Stomach (tissue), 9 donors: ENCODE data around the gene FAM171A1. TPM values are rescaled to one million over a fixed set of nuclear protein-coding genes. Genes with fewer than 3 reads are reported as not detected.

Experiments used
- DNase-seq, 2 donors: peaks; one replicate each; pipeline versions ENCODE4 v3.0.0 to v3.0.0-alpha.2; 2013 to 2019
- H3K27ac ChIP-seq, 5 donors: fragments of 200-600 bp in 4 of 5; sonication (generic) in 4 of 5; one replicate each; pipeline ENCODE4 v1.5.1; 2013 to 2019; ENCODE audit warnings: mild to moderate bottlenecking in 1 of 5, moderate library complexity in 1 of 5
- H3K27me3 ChIP-seq, 3 donors: fragments of 200-600 bp; sonication (generic); one replicate each; pipeline ENCODE4 v1.5.1; 2017 to 2019; ENCODE audit warnings: mixed run types in 1 of 3
- H3K36me3 ChIP-seq, 4 donors: fragments of 200-600 bp; sonication (generic); 1 replicate in 3 of 4; 2 replicates in 1 of 4; pipeline ENCODE4 v1.5.1; 2016 to 2019
- H3K4me1 ChIP-seq, 4 donors: fragments of 200-600 bp; sonication (generic); one replicate each; pipeline ENCODE4 v1.5.1; 2016 to 2019
- H3K4me3 ChIP-seq, 4 donors: fragments of 200-600 bp; sonication (generic) in 3 of 4; one replicate each; pipeline ENCODE4 v1.5.1; 2016 to 2019; ENCODE audit warnings: mild to moderate bottlenecking in 1 of 4
- H3K9me3 ChIP-seq, 4 donors: fragments of 200-600 bp; sonication (generic); one replicate each; pipeline ENCODE4 v1.5.1; 2016 to 2019
- CTCF ChIP-seq, 7 experiments: fragments of 450-650 bp in 4 of 7; fragments of 200-600 bp in 3 of 7; sonication (generic) in 3 of 7; IDR thresholded peaks; one replicate each; pipeline ENCODE4 v1.5.1; 2016 to 2019; ENCODE audit warnings: antibody characterized with exemption in 7 of 7, control low read depth in 2 of 7, mild to moderate bottlenecking in 1 of 7
- EP300 ChIP-seq: sonication (generic); formaldehyde crosslinking; IDR thresholded peaks from one replicate; pipeline ENCODE4 v1.6.1; 2017; ENCODE audit warnings: antibody characterized with exemption
- POLR2A ChIP-seq, 4 donors: fragments of 450-650 bp; IDR thresholded peaks; one replicate each; pipeline ENCODE4 v1.6.1; 2016; ENCODE audit warnings: antibody characterized with exemption in 4 of 4, control low read depth in 2 of 4, mild to moderate bottlenecking in 1 of 4, moderate library complexity in 1 of 4
- POLR2AphosphoS5 ChIP-seq, 3 donors: sonication (generic); formaldehyde crosslinking; IDR thresholded peaks; one replicate each; pipeline ENCODE4 v1.6.1; 2016; ENCODE audit warnings: antibody characterized with exemption in 3 of 3
- whole genome bisulfite sequencing, 5 donors: extraction: QIAGEN DNeasy Blood & Tissue Kit in 3 of 5; methylation state at CpG; one replicate each; pipeline versions ENCODE4 v1.1.5 to v1.1.7; 2013 to 2018; 5-methylcytosine and 5-hydroxymethylcytosine counted together
- intact Hi-C: fragments of 100-400 bp; cut with DNase I; formaldehyde crosslinking; loops from one replicate; pipeline ENCODE4 v1.15.1; 2023; ENCODE audit warnings: low total_unique reads
- polyA plus RNA-seq, 3 donors: library from polyadenylated mRNA; stranded (reverse); fragments of 200-250 nt; gene quantifications; one replicate each; pipeline ENCODE4 v1.2.3, GENCODE V29; 2013
- total RNA-seq, 5 donors: library from RNA; depleted of rRNA; stranded (reverse); fragments of >200 nt; gene quantifications; one replicate each; pipeline versions ENCODE4 v1.1.0 to v1.2.3, GENCODE V29; 2014 to 2016
- donor health status: healthy with polysubstance abuse.
- donor health status: Bipolar disorder and iron deficiency.
- donor health status: healthy.

FAM171A1 gene
- total and polyA plus RNA-seq, 8 donors: 1.8 to 98.7 (median 10.3) TPM

GRCh38 chr10:15245530-15245929 is 125.6 kb downstream of the FAM171A1 start:
- intact Hi-C loops: no loop called here
- 71 to 84% (median 75%) methylated on average over 3 of the region's 3 CpGs for WGBS, 5 donors
- no peaks in the 10 kb centered on the region for H3K27me3 ChIP-seq
- TF ChIP-seq POLR2A (IDR thresholded peaks at IDR 0.05): no peak
- TF ChIP-seq EP300: no peak
- no peak for TF ChIP-seq CTCF (IDR thresholded peaks at IDR 0.05)
- TF ChIP-seq POLR2AphosphoS5 (IDR thresholded peaks at IDR 0.05): no peak
- H3K36me3 ChIP-seq: peaks cover 0 to 19% (median 13%) of the 10 kb centered on the region in 4 donors
- no peak overlapping the region for H3K4me3 ChIP-seq
- H3K27ac ChIP-seq: no peak overlapping the region
- H3K9me3 ChIP-seq: no peaks in the 10 kb centered on the region
- no peaks in the 10 kb centered on the region for H3K4me1 ChIP-seq
- no peak for DNase-seq

GRCh38 chr10:15244635-15245197 is 126.4 kb downstream of the FAM171A1 start:
- H3K9me3 ChIP-seq: no peaks in the 10 kb centered on the region
- 88 to 91% (median 89%) methylated on average over 12 of the region's 12 CpGs for WGBS, 5 donors
- no peaks in the 10 kb centered on the region for H3K27me3 ChIP-seq
- intact Hi-C loops: no loop called here
- DNase-seq: no peak
- no peak overlapping the region for H3K27ac ChIP-seq
- TF ChIP-seq POLR2A (IDR thresholded peaks at IDR 0.05): no peak
- no peak for TF ChIP-seq CTCF (IDR thresholded peaks at IDR 0.05)
- no peaks in the 10 kb centered on the region for H3K4me1 ChIP-seq
- peaks cover 0 to 19% (median 13%) of the 10 kb centered on the region in 4 donors for H3K36me3 ChIP-seq
- H3K4me3 ChIP-seq: no peak overlapping the region

GRCh38 chr10:15242261-15242840 is 128.7 kb downstream of the FAM171A1 start:
- Histone ChIP-seq H3K27ac (no peak overlapping the region), H3K27me3 (no peaks in the 10 kb centered on the region), H3K4me1 (peaks cover 0 to 1% (median 0%) of the 10 kb centered on the region in 4 donors), H3K9me3 (no peaks in the 10 kb centered on the region), H3K4me3 (no peak overlapping the region), H3K36me3 (peaks cover 0 to 12% (median 4%) of the 10 kb centered on the region in 4 donors)
- no peak for TF ChIP-seq EP300
- TF ChIP-seq POLR2AphosphoS5 (IDR thresholded peaks at IDR 0.05): no peak
- no peak for TF ChIP-seq POLR2A (IDR thresholded peaks at IDR 0.05)
- no peak for TF ChIP-seq CTCF (IDR thresholded peaks at IDR 0.05)
- no peak for DNase-seq
- intact Hi-C loops: no loop called here
- 80 to 93% (median 90%) methylated on average over 12 of the region's 12 CpGs for WGBS, 5 donors

- peaks cover 0 to 9% (median 2%) of the 10 kb centered on the region in 4 donors for H3K36me3 ChIP-seq
- no peaks in the 10 kb centered on the region for H3K9me3 ChIP-seq
- no peak for DNase-seq
- H3K27me3 ChIP-seq: no peaks in the 10 kb centered on the region
- intact Hi-C loops: no loop called here
- TF ChIP-seq CTCF (IDR thresholded peaks at IDR 0.05) (no peak), EP300 (no peak), POLR2A (IDR thresholded peaks at IDR 0.05) (no peak), POLR2AphosphoS5 (IDR thresholded peaks at IDR 0.05) (no peak)
- H3K27ac ChIP-seq: no peak overlapping the region
- no peak overlapping the region for H3K4me3 ChIP-seq
- WGBS, 5 donors: 89 to 92% (median 90%) methylated on average over 4 of the region's 4 CpGs
- peaks cover 0 to 5% (median 0%) of the 10 kb centered on the region in 4 donors for H3K4me1 ChIP-seq
Measured at GRCh38 chr10:15241306-15241705, 129.8 kb downstream of the FAM171A1 start.
